ENCODE results near the gene TASL.

GRCh38 chrX:30615229-30615628 lies 37.7 kb upstream of the TASL start:
- TF ChIP-seq ZEB2 (IDR thresholded peaks at IDR 0.05) (no peak), SP1 (CRISPR knock-in tag; IDR thresholded peaks at IDR 0.05) (no peak), CTCF (IDR thresholded peaks at IDR 0.05 in 2 of 3, conservative IDR thresholded peaks at IDR 0.05 in 1 of 3; ENCODE audit: insufficient read depth in 2 of 3, low read depth in 1 of 3, low read length in 3 of 3) (no peak), CBX2 (IDR thresholded peaks at IDR 0.05; ENCODE audit: insufficient read depth, low read length, poor library complexity, severe bottlenecking) (no peak), CHD2 (IDR thresholded peaks at IDR 0.05; ENCODE audit: low read depth, low read length) (no peak), ZBTB2 (IDR thresholded peaks at IDR 0.05) (no peak)
- TF ChIP-seq, protein P1, sequence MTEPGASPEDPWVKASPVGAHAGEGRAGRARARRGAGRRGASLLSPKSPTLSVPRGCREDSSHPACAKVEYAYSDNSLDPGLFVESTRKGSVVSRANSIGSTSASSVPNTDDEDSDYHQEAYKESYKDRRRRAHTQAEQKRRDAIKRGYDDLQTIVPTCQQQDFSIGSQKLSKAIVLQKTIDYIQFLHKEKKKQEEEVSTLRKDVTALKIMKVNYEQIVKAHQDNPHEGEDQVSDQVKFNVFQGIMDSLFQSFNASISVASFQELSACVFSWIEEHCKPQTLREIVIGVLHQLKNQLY (CRISPR knock-in tag; conservative IDR thresholded peaks at IDR 0.05), result no peak

Data from K562 (cell line).